Omental fat pad (tissue), 4 donors: ENCODE results near the gene RDH11. TPM values are rescaled to one million over a fixed set of nuclear protein-coding genes. Genes with fewer than 3 reads are reported as not detected.
"Not testable (repeated sequence)": the region's sequence is repeated elsewhere in the genome, so short reads cannot be mapped to it uniquely, and the experiment has no call there.

Source experiments
- ATAC-seq: fragments of 150-250 bp; one replicate; pipeline ENCODE4 v1.9.1; 2016; ENCODE audit warnings: mild to moderate bottlenecking, moderate library complexity; ENCODE audit not compliant: low FRiP score
- DNase-seq: peaks from one replicate; pipeline ENCODE4 v3.0.0-alpha.2; 2019; ENCODE audit warnings: low spot score
- CTCF ChIP-seq, 3 donors: fragments of 450-650 bp; IDR thresholded peaks; one replicate each; pipeline ENCODE4 v1.5.1; 2016 to 2017; ENCODE audit warnings: antibody characterized with exemption in 3 of 3, mild to moderate bottlenecking in 3 of 3, moderate library complexity in 2 of 3
- total RNA-seq, 4 donors: library from RNA; depleted of rRNA; stranded (reverse); fragments of >200 nt; gene quantifications; one replicate each; pipeline ENCODE4 v1.1.0, GENCODE V29; 2016

Gene RDH11
- total RNA-seq, 4 donors from 2014 or later: 29.4 to 38.8 (median 35.3) TPM

GRCh38 chr14:67719866-67720265, 24.3 kb upstream of the RDH11 start:
- no peak for ATAC-seq

DNA sequence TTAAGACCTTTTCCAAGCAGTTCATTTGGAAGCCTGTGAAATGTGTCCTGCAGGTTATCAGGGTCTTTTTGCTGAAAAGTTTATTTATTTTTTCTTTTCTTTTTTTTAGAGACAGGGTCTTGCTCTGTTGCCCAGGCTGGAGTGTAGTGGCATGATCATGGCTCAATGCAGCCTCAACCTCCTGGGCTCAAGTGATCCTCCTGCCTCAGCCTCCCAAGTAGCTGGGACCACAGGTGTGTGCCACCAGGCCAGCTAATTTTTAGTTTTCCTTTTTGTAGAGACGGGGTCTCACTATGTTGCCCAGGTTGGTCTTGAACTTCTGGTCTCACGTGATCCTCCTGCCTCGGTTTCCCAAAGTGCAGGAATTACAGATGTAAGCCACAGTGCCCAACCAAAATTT, 23.8 kb upstream of the RDH11 start:
- not testable (repeated sequence) for ATAC-seq, DNase-seq

More at GRCh38 chr14:67719866-67720265, 24.3 kb upstream of the RDH11 start:
- no peak for DNase-seq
- TF ChIP-seq CTCF (IDR thresholded peaks at IDR 0.05): no peak

GRCh38 chr14:67718265-67718664, 22.7 kb upstream of the RDH11 start:
- TF ChIP-seq CTCF (IDR thresholded peaks at IDR 0.05): no peak
- DNase-seq (no peak), ATAC-seq (no peak)

DNA sequence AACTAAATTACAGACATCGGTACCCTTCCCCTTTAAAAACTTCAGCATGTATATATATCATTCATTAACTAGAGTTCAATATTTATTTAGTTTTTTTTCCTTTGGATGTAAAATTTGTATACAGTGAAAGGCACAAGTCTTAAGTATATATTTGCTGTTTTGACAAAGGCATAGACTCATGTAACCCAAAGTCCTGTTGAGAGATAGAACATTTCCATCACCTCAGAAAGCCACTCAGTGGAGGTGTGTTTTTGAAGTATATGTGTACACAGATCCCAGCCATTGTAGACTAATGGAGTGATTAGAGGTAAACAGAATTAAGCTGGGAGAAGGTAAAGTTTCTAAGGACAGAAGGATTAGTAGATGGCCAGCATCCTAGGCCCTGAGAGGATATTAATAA, 21.5 kb upstream of the RDH11 start:
- DNase-seq (no peak), ATAC-seq (no peak)
- TF ChIP-seq CTCF (IDR thresholded peaks at IDR 0.05): no peak

DNA sequence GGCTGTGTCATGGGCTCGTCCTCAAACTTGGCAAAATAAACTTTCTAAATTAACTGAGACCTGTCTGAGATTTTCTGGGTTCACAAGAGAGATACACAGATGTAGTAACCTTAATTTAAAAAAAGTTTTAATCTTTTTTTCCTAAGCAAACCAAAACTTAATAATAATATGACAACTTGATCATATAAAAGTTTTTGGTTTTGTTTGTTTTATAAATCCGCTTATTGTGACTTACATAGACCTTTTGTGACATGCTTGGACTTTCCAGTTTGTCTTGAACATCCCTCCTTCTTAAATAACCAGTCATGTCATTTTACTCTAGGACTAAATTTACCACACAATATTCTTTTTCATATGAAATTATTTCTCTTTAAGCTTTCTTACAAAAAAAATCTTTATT, 14.6 kb upstream of the RDH11 start:
- DNase-seq: no peak
- no peak for TF ChIP-seq CTCF (IDR thresholded peaks at IDR 0.05)
- ATAC-seq: no peak

DNA sequence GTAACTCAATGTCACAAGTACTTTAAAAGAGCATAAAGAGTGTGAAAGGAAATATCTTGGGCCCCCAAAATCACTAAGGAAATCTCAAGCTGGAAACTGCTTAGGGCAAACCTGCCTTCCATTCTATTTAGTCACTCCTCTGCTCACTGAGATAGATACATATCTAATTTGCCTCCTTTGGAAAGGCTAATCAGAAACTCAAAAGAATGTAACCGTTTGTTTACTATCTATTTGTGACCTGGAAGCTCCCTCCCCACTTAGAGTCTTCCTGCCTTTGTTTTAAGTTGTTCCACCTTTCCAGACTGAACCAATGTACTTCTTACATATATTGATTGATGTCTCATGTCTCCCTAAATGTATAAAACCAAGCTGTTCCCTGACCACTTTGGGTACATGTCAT, 14.2 kb upstream of the RDH11 start:
- not testable (repeated sequence) for ATAC-seq

GRCh38 chr14:67709346-67709745, 13.8 kb upstream of the RDH11 start:
- ATAC-seq, DNase-seq: not testable (repeated sequence)

More for the DNA sequence above, 14.2 kb upstream of the RDH11 start:
- not testable (repeated sequence) for DNase-seq

DNA sequence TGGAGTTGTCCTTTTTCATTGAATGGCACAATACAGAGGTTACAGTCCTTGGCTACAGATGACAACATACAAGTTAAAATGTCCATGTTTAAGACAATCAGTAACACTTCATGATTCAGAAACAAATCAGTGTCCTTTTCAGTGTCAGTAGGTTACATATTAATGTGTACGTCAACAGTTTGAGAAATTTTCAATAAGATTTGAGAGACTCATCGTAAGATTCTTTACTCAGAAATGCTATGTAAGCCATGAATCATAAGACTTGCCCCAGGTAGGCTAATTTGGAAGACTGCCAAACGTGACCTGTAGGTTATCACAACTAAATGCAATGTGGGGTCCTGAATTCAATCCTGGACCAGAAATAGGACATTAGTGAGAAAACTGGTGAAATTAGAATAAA, 9.6 kb upstream of the RDH11 start:
- ATAC-seq (no peak), DNase-seq (no peak)
- TF ChIP-seq CTCF (IDR thresholded peaks at IDR 0.05): no peak

GRCh38 chr14:67704484-67705089, 9.0 kb upstream of the RDH11 start:
- DNase-seq (no peak), ATAC-seq (peak; percentile 64)
- TF ChIP-seq CTCF (IDR thresholded peaks at IDR 0.05): no peak
